Cardiac atrium fibroblast (primary cell): ENCODE results near the gene STATH. TPM values are rescaled to one million over a fixed set of nuclear protein-coding genes. Genes with fewer than 3 reads are reported as not detected.

Experiments
- total RNA-seq: library from RNA; depleted of rRNA; stranded (reverse); fragments of >200 nt; gene quantifications from 2 replicates; pipeline ENCODE4 v1.2.3, GENCODE V29; 2015

Gene STATH, protein sequence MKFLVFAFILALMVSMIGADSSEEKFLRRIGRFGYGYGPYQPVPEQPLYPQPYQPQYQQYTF
- total RNA-seq: not detected in 2 replicates

DNA sequence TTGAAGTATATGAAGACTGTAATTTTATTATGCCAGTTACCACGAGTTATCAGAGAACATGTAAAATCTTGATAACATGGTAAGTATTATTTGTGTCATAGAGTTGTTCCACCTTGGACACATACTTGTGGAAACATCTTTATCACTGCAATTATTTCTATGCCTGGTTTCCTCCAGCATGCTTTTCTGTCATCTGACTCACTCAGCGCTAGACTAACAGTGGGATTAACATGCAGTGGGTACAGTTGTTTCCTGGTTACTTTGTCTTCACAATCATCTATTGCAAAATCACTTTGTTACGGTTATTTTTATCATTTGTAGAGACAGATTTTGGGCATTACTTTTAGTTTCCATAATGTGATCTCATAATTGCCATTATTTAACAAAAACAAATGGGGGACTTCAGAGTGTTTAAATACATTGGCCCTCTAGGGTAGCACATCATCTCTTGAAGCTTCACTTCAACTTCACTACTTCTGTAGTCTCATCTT is at the start of gene STATH:
TSS of gene STATH (plus strand) at position 441 of the 491 bp plus-strand sequence. CDS start 2,472 bp downstream, outside the sequence.

DNA sequence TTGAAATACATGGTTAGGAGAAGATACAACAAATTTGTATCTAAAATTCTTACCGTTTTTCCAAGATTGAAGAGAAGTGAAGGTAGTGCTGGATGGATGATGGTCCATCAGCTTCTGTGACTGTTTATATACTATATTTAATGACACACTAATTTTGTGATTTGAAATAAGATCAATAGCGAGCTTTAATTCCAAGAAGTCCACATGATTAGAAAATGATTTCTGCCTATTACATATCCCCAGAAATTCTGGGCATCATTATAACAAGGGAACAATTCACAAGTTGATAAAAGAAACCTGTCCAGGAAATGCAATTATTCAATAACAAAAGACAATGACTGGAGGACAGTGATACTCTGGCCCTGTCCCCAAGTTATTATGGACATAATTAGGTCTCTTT is 30.1 kb upstream of the STATH start, which contains the start of gene CSN2:
TSS of gene CSN2 (minus strand) at position 101 of the 400 bp plus-strand sequence. CDS start 4,733 bp downstream, outside the sequence.

DNA sequence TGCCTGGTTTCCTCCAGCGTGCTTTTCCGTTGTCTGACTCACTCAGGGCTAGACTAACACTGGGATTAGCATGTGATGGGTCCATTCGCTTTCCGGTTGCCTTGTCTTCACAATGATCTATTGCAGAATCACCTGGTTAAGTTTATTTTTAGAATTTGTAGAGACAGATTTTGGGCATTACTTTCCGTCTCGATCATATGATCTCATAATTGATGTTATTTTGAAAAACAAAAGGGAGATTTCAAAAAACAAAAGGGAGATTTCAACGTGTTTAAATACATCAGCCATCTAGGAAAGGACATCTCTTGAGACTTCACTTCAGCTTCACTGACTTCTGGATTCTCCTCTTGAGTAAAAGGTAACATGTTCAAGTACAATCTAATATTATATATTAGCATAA is 32.4 kb downstream of the STATH start, which contains the start of gene HTN3:
TSS of gene HTN3 (plus strand) at position 301 of the 400 bp plus-strand sequence. CDS start 2,282 bp downstream, outside the sequence.

GRCh38 chr4:70050138-70050537 is 54.4 kb downstream of the STATH start, which contains the start of gene HTN1:
TSS of gene HTN1 (plus strand) at chr4:70050438. CDS start at chr4:70053077, 2,639 bp downstream.

Other genes with a start within 250 kb of the STATH start
- gene SULT1B1, start 235.3 kb upstream of the STATH start, total RNA-seq: 0.65 and 4.7 TPM in 2 replicates
- gene SULT1E1, start 135.8 kb upstream of the STATH start, total RNA-seq: 9.6 and 10.2 TPM in 2 replicates
- gene CSN1S1, start 64.9 kb upstream of the STATH start, total RNA-seq: not detected in 2 replicates
- gene CSN2, start 30.2 kb upstream of the STATH start, total RNA-seq: not detected in 2 replicates
- not detected in 2 replicates for gene HTN3, start 32.5 kb downstream of the STATH start, total RNA-seq
- gene HTN1, start 54.5 kb downstream of the STATH start, total RNA-seq: not detected in 2 replicates
- gene PRR27, start 158.3 kb downstream of the STATH start, total RNA-seq: not detected in 2 replicates
- not detected in 2 replicates for gene ODAM, start 199.8 kb downstream of the STATH start, total RNA-seq
- gene FDCSP, start 230.2 kb downstream of the STATH start, total RNA-seq: not detected in 2 replicates
- not detected in 2 replicates for gene CSN3, start 246.6 kb downstream of the STATH start, total RNA-seq